CD4-positive, alpha-beta T cell (primary cell): Measurements from ENCODE around the gene RDH12. TPM values are rescaled to one million over a fixed set of nuclear protein-coding genes. Genes with fewer than 3 reads are reported as not detected.
"Not testable (repeated sequence)": the region's sequence is repeated elsewhere in the genome, so short reads cannot be mapped to it uniquely, and the experiment has no call there.

Experiments
- ATAC-seq: fragments of 200-7000 bp; cut with Tn5 transposase; one replicate; pipeline ENCODE4 v1.10.0; 2022; ENCODE audit warnings: mild to moderate bottlenecking; ENCODE audit not compliant: poor library complexity
- CTCF ChIA-PET: fragments of 350-600 bp; sonication (Branson Sonifier 250); formaldehyde crosslinking; loops from one replicate; lab custom pipeline; 2021; ENCODE audit warnings: antibody characterized with exemption, inconsistent platforms; lab: Charles Lee
- POLR2A ChIA-PET: fragments of 350-600 bp; sonication (Branson Sonifier 250); formaldehyde crosslinking; loops from one replicate; lab custom pipeline; 2021; ENCODE audit warnings: antibody characterized with exemption, inconsistent platforms; lab: Charles Lee
- DNase-seq, 14 experiments: peaks; one replicate each; pipeline ENCODE4 v3.0.0-alpha.2; 2013 to 2020; ENCODE audit warnings: mixed read lengths in 2 of 14
- H3K27ac ChIP-seq, 2 donors: one replicate each; pipeline versions ENCODE4 v1.5.1 to v1.7.0; 2013; ENCODE audit warnings: low read length in 2 of 2, low read depth in 1 of 2, mild to moderate bottlenecking in 1 of 2
- H3K27me3 ChIP-seq, 2 experiments: 1 replicate in 1 of 2; 2 replicates in 1 of 2; pipeline versions ENCODE4 v1.6.1 to v1.7.0; 2013; ENCODE audit warnings: low read length in 2 of 2, control low read depth in 1 of 2, mild to moderate bottlenecking in 1 of 2, moderate library complexity in 1 of 2; ENCODE audit not compliant: insufficient read depth in 2 of 2, control insufficient read depth in 1 of 2
- H3K36me3 ChIP-seq: one replicate; pipeline ENCODE4 v1.6.1; 2013; ENCODE audit warnings: low read length, control low read depth; ENCODE audit not compliant: insufficient read depth
- H3K4me1 ChIP-seq: one replicate; pipeline ENCODE4 v1.6.1; 2013; ENCODE audit warnings: low read length, control low read depth; ENCODE audit not compliant: insufficient read depth
- H3K4me3 ChIP-seq: one replicate; pipeline ENCODE4 v1.5.1; 2013; ENCODE audit warnings: mild to moderate bottlenecking, low read length, moderate library complexity
- H3K9me3 ChIP-seq, 2 experiments: 1 replicate in 1 of 2; 2 replicates in 1 of 2; pipeline versions ENCODE4 v1.6.1 to v1.7.0; 2013; ENCODE audit warnings: low read length in 2 of 2, mild to moderate bottlenecking in 2 of 2, control low read depth in 1 of 2, moderate library complexity in 1 of 2; ENCODE audit not compliant: control insufficient read depth in 1 of 2, insufficient read depth in 1 of 2
- H3K27ac Mint-ChIP-seq: one replicate; pipeline ENCODE4 v1.8.0; 2020; ENCODE audit warnings: mixed read lengths
- H3K27me3 Mint-ChIP-seq: one replicate; pipeline ENCODE4 v1.8.0; 2021; ENCODE audit warnings: mixed read lengths
- H3K36me3 Mint-ChIP-seq: one replicate; pipeline ENCODE4 v1.8.0; 2021; ENCODE audit warnings: low read depth, mixed read lengths
- H3K4me1 Mint-ChIP-seq: one replicate; pipeline ENCODE4 v1.8.0; 2021; ENCODE audit warnings: low read depth, mixed read lengths
- H3K4me3 Mint-ChIP-seq: one replicate; pipeline ENCODE4 v1.8.0; 2020; ENCODE audit warnings: mild to moderate bottlenecking, mixed read lengths
- H3K9me3 Mint-ChIP-seq: one replicate; pipeline ENCODE4 v1.8.0; 2020; ENCODE audit warnings: mixed read lengths
- CTCF ChIP-seq: fragments of 200-600 bp; IDR thresholded peaks from one replicate; pipeline ENCODE4 v1.8.0; 2022; ENCODE audit warnings: antibody characterized with exemption, mild to moderate bottlenecking
- intact Hi-C, 2 experiments: fragments of 100-400 bp; cut with DNase I in 1 of 2; cut with micrococcal nuclease in 1 of 2; formaldehyde crosslinking; loops; one replicate each; pipeline versions ENCODE4 v1.15.1 to v1.9.0; 2023 to 2025; cut with DNase I, micrococcal nuclease
- total RNA-seq, 174 experiments: library from RNA in 2 of 174; stranded (reverse) in 2 of 174; gene quantifications; one replicate each; pipeline ENCODE4 v1.2.3 and lab custom pipeline; 2021 to 2026

Gene RDH12
- total RNA-seq, 2 experiments from 2014 or later, result not detected

GRCh38 chr14:67710209-67710608, 8.5 kb downstream of the RDH12 start:
- no peaks in the 10 kb centered on the region for H3K36me3 Mint-ChIP-seq
- Histone ChIP-seq H3K4me3 (no peak overlapping the region), H3K4me1 (no peaks in the 10 kb centered on the region), H3K27me3 (no peaks in the 10 kb centered on the region), H3K27ac (no peak overlapping the region), H3K9me3 (peaks cover 0 to 3% of the 10 kb centered on the region in 2 experiments), H3K36me3 (no peaks in the 10 kb centered on the region)
- ATAC-seq (no peak), DNase-seq (no peak)
- no peaks in the 10 kb centered on the region for H3K27me3 Mint-ChIP-seq
- no peaks in the 10 kb centered on the region for H3K4me1 Mint-ChIP-seq
- TF ChIP-seq CTCF, result no peak
- no peak overlapping the region for H3K4me3 Mint-ChIP-seq
- ChIA-PET CTCF (interaction anchor here (0.9 kb wide), 1 partner anchor 11 kb away, joined by 3 read pairs; no protein-coding TSS in a partner anchor), POLR2A (interaction anchor here (0.7 kb wide), 1 partner anchor 65 kb away, joined by 3 read pairs; no protein-coding TSS in a partner anchor)
- peaks cover 5% of the 10 kb centered on the region for H3K9me3 Mint-ChIP-seq
- H3K27ac Mint-ChIP-seq, result no peak overlapping the region
- intact Hi-C loops, result no loop called here

- ATAC-seq (no peak), DNase-seq (no peak)
- H3K4me3 ChIP-seq, result no peak overlapping the region
- H3K4me3 Mint-ChIP-seq, result no peak overlapping the region
- POLR2A ChIA-PET, result no interaction called here
- H3K4me1 Mint-ChIP-seq, result no peaks in the 10 kb centered on the region
- no peak for TF ChIP-seq CTCF
- no peaks in the 10 kb centered on the region for H3K9me3 Mint-ChIP-seq
- H3K9me3 ChIP-seq, result no peaks in the 10 kb centered on the region
- CTCF ChIA-PET, result no interaction called here
- no peaks in the 10 kb centered on the region for H3K36me3 ChIP-seq
- H3K4me1 ChIP-seq, result no peaks in the 10 kb centered on the region
- H3K27me3 ChIP-seq, result peaks cover 3 to 12% of the 10 kb centered on the region in 2 experiments
- no peaks in the 10 kb centered on the region for H3K36me3 Mint-ChIP-seq
- no peak overlapping the region for H3K27ac Mint-ChIP-seq
- intact Hi-C loops, result no loop called here
- no peak overlapping the region for H3K27ac ChIP-seq
- peaks cover 24% of the 10 kb centered on the region for H3K27me3 Mint-ChIP-seq
These were observed 15.4 kb downstream of the RDH12 start for GRCh38 chr14:67717048-67717447.

- DNase-seq (no peak), ATAC-seq (no peak)
- H3K36me3 Mint-ChIP-seq, result no peaks in the 10 kb centered on the region
- no peaks in the 10 kb centered on the region for H3K9me3 Mint-ChIP-seq
- H3K27me3 Mint-ChIP-seq, result peaks cover 35% of the 10 kb centered on the region
- no peaks in the 10 kb centered on the region for H3K36me3 ChIP-seq
- H3K4me3 Mint-ChIP-seq, result no peak overlapping the region
- no peak overlapping the region for H3K27ac Mint-ChIP-seq
- no peaks in the 10 kb centered on the region for H3K9me3 ChIP-seq
- no peak overlapping the region for H3K27ac ChIP-seq
- TF ChIP-seq CTCF, result no peak
- H3K27me3 ChIP-seq, result peaks cover 14 to 23% of the 10 kb centered on the region in 2 experiments
- peaks cover 4% of the 10 kb centered on the region for H3K4me1 ChIP-seq
- peaks cover 5% of the 10 kb centered on the region for H3K4me1 Mint-ChIP-seq
- intact Hi-C loops, result no loop called here
- ChIA-PET POLR2A (no interaction called here), CTCF (no interaction called here)
- no peak overlapping the region for H3K4me3 ChIP-seq
These were observed 16.6 kb downstream of the RDH12 start for GRCh38 chr14:67718265-67718664.

GRCh38 chr14:67719385-67719784, 17.7 kb downstream of the RDH12 start:
- H3K36me3 ChIP-seq, H3K4me3 Mint-ChIP-seq, H3K27ac Mint-ChIP-seq, H3K9me3 ChIP-seq, H3K9me3 Mint-ChIP-seq, H3K4me1 ChIP-seq, intact Hi-C loops, H3K4me3 ChIP-seq, POLR2A ChIA-PET, H3K36me3 Mint-ChIP-seq, ATAC-seq, H3K4me1 Mint-ChIP-seq, CTCF ChIA-PET, DNase-seq, H3K27ac ChIP-seq: not testable (repeated sequence)
- peaks cover 23 to 31% of the 10 kb centered on the region in 2 experiments for H3K27me3 ChIP-seq
- H3K27me3 Mint-ChIP-seq, result peaks cover 45% of the 10 kb centered on the region
